DOHH2 (cell line): ENCODE measurements around the gene DNAH6.

Experiments
- EZH2phosphoT487 ChIP-seq: fragments of 200-600 bp; sonication (generic); IDR thresholded peaks from 2 replicates; pipeline ENCODE4 v1.6.1; 2017; ENCODE audit warnings: borderline replicate concordance, mild to moderate bottlenecking, antibody characterized with exemption, low read length, moderate library complexity, mixed read lengths
- TF ChIP-seq, protein P1 (sequence below): fragments of 200-600 bp; sonication (generic); IDR thresholded peaks from one replicate; pipeline ENCODE4 v1.5.1; 2014; ENCODE audit warnings: antibody characterized with exemption, mild to moderate bottlenecking, low read depth, low read length; ENCODE audit not compliant: poor library complexity, severe bottlenecking

- TF ChIP-seq, protein P1, sequence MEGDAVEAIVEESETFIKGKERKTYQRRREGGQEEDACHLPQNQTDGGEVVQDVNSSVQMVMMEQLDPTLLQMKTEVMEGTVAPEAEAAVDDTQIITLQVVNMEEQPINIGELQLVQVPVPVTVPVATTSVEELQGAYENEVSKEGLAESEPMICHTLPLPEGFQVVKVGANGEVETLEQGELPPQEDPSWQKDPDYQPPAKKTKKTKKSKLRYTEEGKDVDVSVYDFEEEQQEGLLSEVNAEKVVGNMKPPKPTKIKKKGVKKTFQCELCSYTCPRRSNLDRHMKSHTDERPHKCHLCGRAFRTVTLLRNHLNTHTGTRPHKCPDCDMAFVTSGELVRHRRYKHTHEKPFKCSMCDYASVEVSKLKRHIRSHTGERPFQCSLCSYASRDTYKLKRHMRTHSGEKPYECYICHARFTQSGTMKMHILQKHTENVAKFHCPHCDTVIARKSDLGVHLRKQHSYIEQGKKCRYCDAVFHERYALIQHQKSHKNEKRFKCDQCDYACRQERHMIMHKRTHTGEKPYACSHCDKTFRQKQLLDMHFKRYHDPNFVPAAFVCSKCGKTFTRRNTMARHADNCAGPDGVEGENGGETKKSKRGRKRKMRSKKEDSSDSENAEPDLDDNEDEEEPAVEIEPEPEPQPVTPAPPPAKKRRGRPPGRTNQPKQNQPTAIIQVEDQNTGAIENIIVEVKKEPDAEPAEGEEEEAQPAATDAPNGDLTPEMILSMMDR, result no peak
- TF ChIP-seq EZH2phosphoT487, result no peak
These were observed 345.2 kb downstream of the DNAH6 start for GRCh38 chr2:84861539-84861938.
